T follicular helper cell (primary cell): ENCODE measurements around the gene PADI2.

Experiments
- DNase-seq: peaks from one replicate; pipeline ENCODE4 v3.0.0-alpha.2; 2020; ENCODE audit warnings: low read depth

Gene PADI2

GRCh38 chr1:17140279-17140678 lies 21.0 kb upstream of the PADI2 start:
- DNase-seq, result no peak

- DNase-seq, result no peak
Measured at GRCh38 chr1:17139637-17140036, 20.4 kb upstream of the PADI2 start.

DNA sequence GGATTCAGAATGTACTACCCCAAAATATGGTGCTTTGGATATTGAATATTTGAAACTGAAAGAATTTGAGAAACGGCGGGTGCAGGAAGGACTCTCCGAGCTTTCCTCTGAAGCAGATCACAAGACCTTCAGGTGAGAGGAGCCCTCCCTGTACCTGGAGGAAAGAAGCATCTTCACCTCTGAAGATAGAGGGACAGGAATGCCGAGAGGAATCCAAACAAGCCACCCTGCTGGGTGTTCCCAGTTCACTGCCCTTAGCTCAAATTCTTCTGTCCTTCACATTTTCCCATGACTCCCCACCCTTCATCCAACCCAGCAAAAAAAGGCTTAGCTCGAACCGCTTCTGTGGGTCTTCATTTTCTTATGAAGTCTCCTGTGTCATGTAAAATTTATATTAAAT lies 18.2 kb upstream of the PADI2 start:
- no peak for DNase-seq

- no peak for DNase-seq
Measured at GRCh38 chr1:17136936-17137335, 17.7 kb upstream of the PADI2 start.

GRCh38 chr1:17136145-17136544 lies 16.9 kb upstream of the PADI2 start:
- no peak for DNase-seq

GRCh38 chr1:17135530-17135929 lies 16.3 kb upstream of the PADI2 start:
- no peak for DNase-seq

DNA sequence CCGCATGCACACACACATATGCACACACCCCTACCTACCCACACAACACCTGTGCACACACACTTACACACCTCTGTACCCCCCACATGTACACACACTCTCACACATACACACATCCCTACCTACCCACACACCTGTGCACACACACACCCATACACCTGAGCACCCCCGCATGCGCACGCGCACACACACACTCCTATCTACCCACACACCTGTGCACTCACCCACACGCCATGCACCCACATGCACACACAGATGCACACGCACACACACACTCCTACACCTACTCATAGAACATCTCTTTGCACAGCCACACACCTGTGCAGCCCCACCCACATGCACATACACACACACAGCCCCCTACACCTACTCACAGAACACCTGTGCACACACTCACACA lies 15.5 kb upstream of the PADI2 start:
- no peak for DNase-seq

DNA sequence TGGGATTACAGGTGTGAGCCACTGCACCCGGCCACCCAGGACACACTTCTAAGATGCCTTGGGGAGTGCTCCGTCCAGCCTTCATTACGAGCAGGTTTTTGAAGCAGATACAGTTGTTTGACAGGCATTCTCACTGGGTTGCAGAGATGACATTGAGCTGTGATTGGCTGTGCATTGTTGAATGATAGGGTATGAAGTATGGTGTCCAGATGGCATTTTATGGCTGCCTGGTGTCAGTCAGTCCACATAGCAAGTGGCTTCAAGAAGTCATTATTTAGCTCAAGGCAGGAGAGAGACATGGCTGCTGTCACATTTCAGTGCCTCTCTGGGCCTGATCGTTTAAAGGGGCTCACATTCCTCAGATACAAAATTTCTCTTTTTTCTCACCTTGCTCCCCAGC lies 14.8 kb upstream of the PADI2 start:
- DNase-seq, result no peak

DNA sequence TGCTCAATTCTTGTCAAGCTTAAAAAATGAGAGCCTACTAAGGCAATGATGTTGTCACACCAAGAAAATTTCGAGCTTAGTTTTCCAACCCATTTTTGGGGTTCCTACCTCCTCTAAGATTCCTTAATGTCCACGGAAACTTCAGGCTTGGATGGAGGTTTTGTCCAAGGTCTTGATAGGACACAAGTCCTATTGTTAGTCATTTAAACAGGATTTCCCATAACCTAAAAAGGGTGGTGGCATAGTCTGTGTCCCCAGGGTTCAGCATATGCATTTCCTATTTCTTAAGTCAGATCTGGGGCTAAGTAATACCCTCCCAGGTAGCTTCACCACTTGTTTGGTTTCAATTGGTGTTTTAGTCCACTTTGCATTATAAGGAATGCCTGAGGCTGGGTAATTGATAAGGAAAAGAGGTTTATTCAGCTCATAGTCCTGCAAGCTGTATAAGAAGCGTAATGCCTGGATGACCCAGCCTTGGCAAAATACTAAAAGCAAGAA lies 10.9 kb upstream of the PADI2 start:
- DNase-seq, result no peak

DNA sequence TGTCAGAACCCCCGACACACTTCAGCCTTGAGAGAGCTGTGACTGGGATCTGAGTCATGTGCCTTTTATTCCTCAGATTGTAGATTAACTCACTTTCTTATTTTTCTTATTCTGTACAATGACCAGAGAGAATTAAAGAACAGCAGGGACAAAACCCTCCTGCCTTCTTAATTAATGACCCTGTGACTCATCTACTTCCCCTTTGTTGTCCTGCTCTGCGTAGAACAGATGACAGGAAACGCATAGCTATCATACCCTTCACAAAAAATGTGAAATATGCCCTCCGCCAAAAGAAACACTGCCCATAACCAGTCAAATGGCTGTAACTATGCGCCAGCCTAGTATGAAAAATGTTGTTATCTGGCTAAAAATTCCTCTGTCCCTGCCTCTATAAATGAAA lies 9.1 kb upstream of the PADI2 start:
- no peak for DNase-seq

DNA sequence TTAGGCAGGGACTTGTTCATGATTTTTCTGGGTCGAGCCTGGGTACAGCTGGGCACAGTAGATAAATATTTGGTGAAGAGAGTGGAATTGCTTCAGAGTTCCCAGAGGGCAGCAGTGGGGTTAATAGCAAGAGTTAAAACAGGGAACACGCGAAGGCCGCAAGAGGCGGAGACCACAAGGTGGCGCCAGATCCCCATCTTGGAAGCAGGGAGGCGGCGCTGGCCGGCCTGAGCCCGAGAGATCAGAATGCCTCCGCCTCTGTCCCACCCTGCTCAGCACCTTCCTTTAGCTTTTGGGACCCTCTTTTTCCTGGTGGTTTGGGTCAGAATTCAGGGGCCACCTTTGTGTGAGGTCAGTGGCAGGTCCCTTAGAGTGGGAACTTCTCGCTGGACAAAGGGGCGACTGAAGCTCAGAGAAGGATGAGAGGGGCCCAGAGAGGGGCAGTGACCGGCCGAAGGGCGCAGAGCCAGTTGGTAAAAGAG lies 6.5 kb upstream of the PADI2 start:
- peak; percentile 72 for DNase-seq

DNA sequence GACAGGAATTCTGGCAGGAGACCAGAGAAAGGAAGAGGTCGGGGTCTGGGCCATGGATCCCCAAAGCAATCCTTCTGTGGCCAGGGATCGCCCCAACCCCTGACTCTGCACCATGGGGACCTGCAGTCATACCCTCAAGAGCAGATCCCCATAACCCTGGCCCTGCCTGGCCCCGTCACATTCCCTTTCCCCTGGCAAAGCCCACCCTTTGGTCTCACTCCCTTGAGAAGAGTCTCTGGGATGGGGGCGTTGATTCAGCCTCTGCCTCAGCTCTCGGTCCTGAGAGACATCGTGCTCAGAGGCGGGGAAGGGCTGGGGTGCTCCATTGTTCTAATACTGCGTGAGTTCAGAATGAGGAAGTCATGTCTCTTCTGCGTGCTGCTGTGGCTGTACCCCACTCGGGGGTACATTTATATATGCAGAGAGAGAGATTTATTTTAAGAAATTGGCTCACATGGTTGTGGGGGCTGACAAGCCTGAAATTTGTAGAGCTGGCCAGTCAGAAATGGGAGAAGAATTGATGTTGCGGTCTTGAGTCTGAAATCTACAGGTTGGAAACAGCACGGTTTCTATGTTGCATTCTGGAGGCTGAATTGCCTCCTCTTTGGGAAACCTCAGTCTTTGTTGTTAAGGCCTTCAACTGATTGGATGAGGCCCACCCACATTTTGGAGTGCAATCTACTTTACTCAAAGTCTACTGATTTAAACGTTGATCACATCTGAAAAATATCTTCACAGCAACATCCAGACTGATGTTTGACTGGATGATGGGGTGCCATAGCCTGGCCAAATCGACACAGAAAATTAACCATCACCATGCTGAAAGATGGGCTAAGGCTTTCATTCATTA lies 4.2 kb upstream of the PADI2 start:
- no peak for DNase-seq

GRCh38 chr1:17122521-17123164 lies 3.4 kb upstream of the PADI2 start:
- DNase-seq, result no peak

- DNase-seq, result no peak
Measured at GRCh38 chr1:17121881-17122280, 2.6 kb upstream of the PADI2 start.

GRCh38 chr1:17120962-17121837 lies 1.9 kb upstream of the PADI2 start:
- no peak for DNase-seq

DNA sequence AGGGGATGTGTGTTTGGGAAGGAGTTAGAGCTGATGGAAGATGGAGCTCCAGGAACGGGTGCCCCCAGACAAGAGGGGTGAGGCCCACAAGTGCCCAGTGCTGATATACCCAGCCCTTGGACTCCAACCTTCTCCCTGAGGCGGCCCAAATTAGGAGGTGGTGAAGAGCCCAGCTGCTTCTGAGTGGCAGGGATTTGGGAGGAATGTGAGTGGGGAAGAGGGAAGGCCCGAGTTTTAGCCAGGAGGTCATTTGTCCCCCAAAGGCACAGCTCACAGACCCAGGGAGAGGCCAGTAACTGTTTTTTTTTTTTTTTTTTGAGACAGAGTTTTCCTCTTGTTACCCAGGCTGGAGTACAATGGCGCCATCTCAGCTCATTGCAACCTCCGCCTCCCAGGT lies 1.2 kb upstream of the PADI2 start:
- no peak for DNase-seq

GRCh38 chr1:17119773-17120480 lies 676 bp upstream of the PADI2 start:
- DNase-seq, result no peak

DNA sequence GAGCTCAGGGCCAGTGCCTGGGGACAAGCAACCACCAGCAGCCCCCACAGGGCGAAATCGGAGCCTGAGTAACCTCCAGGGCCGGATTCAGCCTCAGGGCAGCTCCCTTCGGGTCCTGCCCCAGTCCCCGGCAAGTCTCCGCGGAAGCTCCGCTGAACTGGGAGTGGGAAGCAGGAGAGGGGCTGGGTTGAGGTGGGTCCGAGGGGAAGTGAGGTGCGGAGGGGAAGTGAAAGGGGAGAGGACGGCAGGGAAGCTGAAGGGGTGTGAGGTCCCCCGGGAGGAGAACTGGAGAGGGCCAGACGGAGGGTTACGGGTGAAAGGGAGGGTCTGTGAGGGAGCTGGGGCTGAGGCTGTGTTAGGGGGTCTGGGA lies 560 bp downstream of the PADI2 start:
- DNase-seq, result no peak

DNA sequence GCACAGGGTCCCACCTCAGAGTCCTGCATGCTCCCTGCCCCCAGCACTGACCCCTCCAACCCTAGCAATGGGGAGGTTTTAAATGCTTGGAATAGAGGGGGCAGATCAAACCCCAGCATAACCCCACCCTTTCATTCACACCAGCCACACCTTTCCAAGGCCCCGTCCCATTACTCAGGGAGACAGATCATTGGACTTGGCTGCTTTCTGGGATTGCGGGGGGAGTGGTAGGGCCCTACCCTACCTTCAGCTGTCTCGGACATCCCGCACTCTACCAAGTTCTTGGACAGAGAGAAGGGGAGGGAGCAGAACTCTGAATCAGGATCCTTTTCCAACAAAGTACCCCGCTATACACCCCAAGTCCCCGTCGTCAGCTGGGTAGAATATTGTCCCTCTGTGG lies 983 bp downstream of the PADI2 start:
- DNase-seq, result no peak

- no peak for DNase-seq
Measured at GRCh38 chr1:17117451-17118265, 1.6 kb downstream of the PADI2 start.

DNA sequence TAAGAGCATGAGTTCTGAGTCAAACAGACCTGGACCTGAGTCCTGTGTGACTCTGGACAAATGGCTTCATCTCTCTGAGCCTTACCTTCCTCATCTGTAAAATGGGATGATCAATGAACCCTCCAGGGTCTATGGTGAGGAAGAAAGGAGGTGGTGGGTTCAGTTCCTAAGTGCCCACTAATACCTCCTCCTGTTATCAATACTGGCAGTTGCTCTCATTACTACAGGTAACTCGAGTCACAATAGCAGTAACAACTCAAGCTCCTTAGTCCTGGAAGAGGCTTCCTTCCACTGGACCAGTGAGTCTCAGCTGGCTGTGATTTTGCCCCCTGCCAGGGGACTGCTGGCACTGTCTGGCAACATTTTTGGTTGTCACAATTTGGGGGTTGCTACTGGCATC lies 2.6 kb downstream of the PADI2 start:
- DNase-seq, result no peak
